ENCODE data around the gene WDR37. TPM values are rescaled to one million over a fixed set of nuclear protein-coding genes. Genes with fewer than 3 reads are reported as not detected.

The WDR37 gene
- total RNA-seq, 1 experiment from 2014 or later: 4.5 TPM

- BruUV-seq (replicated peaks): no TSS peak
- CTCF ChIA-PET: no interaction called here
- no peaks in the 10 kb centered on the region for H3K4me1 ChIP-seq (ENCODE audit: insufficient read depth, low read length)
Observed at GRCh38 chr10:1166101-1166827, 110.1 kb downstream of the WDR37 start.

GRCh38 chr10:1166828-1167275, 110.7 kb downstream of the WDR37 start:
- ChIA-PET POLR2A (ENCODE audit: unreplicated experiment) (no interaction called here), CTCF (no interaction called here)
- no peak overlapping the region for H3K27ac ChIP-seq (ENCODE audit: low read length)
- H3K36me3 ChIP-seq (ENCODE audit: low read depth, low read length): no peaks in the 10 kb centered on the region
- no peak overlapping the region for H2AFZ ChIP-seq (ENCODE audit: low read length)
- TF ChIP-seq CTCF (conservative IDR thresholded peaks at IDR 0.05; ENCODE audit: low read depth, low read length) (no peak), EZH2phosphoT487 (IDR thresholded peaks at IDR 0.05; ENCODE audit: borderline replicate concordance, low read length) (no peak), EZH2 (IDR thresholded peaks at IDR 0.05; ENCODE audit: low read length, unreplicated experiment) (no peak)
- H3K9ac ChIP-seq (ENCODE audit: low read length): no peak overlapping the region
- no peak for DNase-seq
- H3K9me2 ChIP-seq (replicated peaks; ENCODE audit: low read length): no peaks in the 10 kb centered on the region
- no TSS peak for BruUV-seq (replicated peaks)
- H3K27me3 ChIP-seq (ENCODE audit: low read length): peaks cover 10% of the 10 kb centered on the region; the same call in 1 of the 2 replicates
- H3K79me2 ChIP-seq (ENCODE audit: low read length): no peaks in the 10 kb centered on the region
- H4K20me1 ChIP-seq (ENCODE audit: low read length): no peaks in the 10 kb centered on the region
- no peak overlapping the region for H3K4me3 ChIP-seq (ENCODE audit: low read length)
- no peaks in the 10 kb centered on the region for H3K9me3 ChIP-seq (ENCODE audit: low read length)
- H3K4me2 ChIP-seq (ENCODE audit: low read length): no peak overlapping the region
- ATAC-seq: no peak
- intact Hi-C loops (cut with micrococcal nuclease): no loop called here
- H3K4me1 ChIP-seq (ENCODE audit: insufficient read depth, low read length): no peaks in the 10 kb centered on the region
- no peaks in the 10 kb centered on the region for H3F3A ChIP-seq (ENCODE audit: low read length, unreplicated experiment)

More at GRCh38 chr10:1166101-1166827, 110.1 kb downstream of the WDR37 start:
- no peaks in the 10 kb centered on the region for H3K9me3 ChIP-seq (ENCODE audit: low read length)
- no peak overlapping the region for H2AFZ ChIP-seq (ENCODE audit: low read length)
- H3F3A ChIP-seq (ENCODE audit: low read length, unreplicated experiment): no peaks in the 10 kb centered on the region
- intact Hi-C loops (cut with micrococcal nuclease): no loop called here
- DNase-seq (no peak), ATAC-seq (no peak)
- H3K4me2 ChIP-seq (ENCODE audit: low read length): no peak overlapping the region
- no peaks in the 10 kb centered on the region for H3K9me2 ChIP-seq (replicated peaks; ENCODE audit: low read length)
- H3K9ac ChIP-seq (ENCODE audit: low read length): no peak overlapping the region
- peaks cover 10% of the 10 kb centered on the region; the same call in 1 of the 2 replicates for H3K27me3 ChIP-seq (ENCODE audit: low read length)
- no peaks in the 10 kb centered on the region for H3K79me2 ChIP-seq (ENCODE audit: low read length)
- H3K27ac ChIP-seq (ENCODE audit: low read length): no peak overlapping the region
- H3K4me3 ChIP-seq (ENCODE audit: low read length): no peak overlapping the region
- H3K36me3 ChIP-seq (ENCODE audit: low read depth, low read length): no peaks in the 10 kb centered on the region
- H4K20me1 ChIP-seq (ENCODE audit: low read length): no peaks in the 10 kb centered on the region
- POLR2A ChIA-PET (ENCODE audit: unreplicated experiment): no interaction called here
- TF ChIP-seq EZH2phosphoT487 (IDR thresholded peaks at IDR 0.05; ENCODE audit: borderline replicate concordance, low read length) (no peak), CTCF (conservative IDR thresholded peaks at IDR 0.05; ENCODE audit: low read depth, low read length) (no peak), EZH2 (IDR thresholded peaks at IDR 0.05; ENCODE audit: low read length, unreplicated experiment) (no peak)

- Histone ChIP-seq H3F3A (ENCODE audit: low read length, unreplicated experiment) (no peaks in the 10 kb centered on the region), H3K9ac (ENCODE audit: low read length) (no peak overlapping the region), H3K27ac (ENCODE audit: low read length) (no peak overlapping the region), H3K4me2 (ENCODE audit: low read length) (no peak overlapping the region), H3K27me3 (ENCODE audit: low read length) (peaks cover 10% of the 10 kb centered on the region; the same call in 1 of the 2 replicates), H3K4me3 (ENCODE audit: low read length) (no peak overlapping the region), H3K9me2 (replicated peaks; ENCODE audit: low read length) (no peaks in the 10 kb centered on the region), H3K79me2 (ENCODE audit: low read length) (no peaks in the 10 kb centered on the region), H4K20me1 (ENCODE audit: low read length) (no peaks in the 10 kb centered on the region), H3K36me3 (ENCODE audit: low read depth, low read length) (no peaks in the 10 kb centered on the region), H2AFZ (ENCODE audit: low read length) (no peak overlapping the region), H3K4me1 (ENCODE audit: insufficient read depth, low read length) (no peaks in the 10 kb centered on the region), H3K9me3 (ENCODE audit: low read length) (no peaks in the 10 kb centered on the region)
- CTCF ChIA-PET: no interaction called here
- intact Hi-C loops (cut with micrococcal nuclease): no loop called here
- POLR2A ChIA-PET (ENCODE audit: unreplicated experiment): no interaction called here
- no TSS peak for BruUV-seq (replicated peaks)
- no peak for ATAC-seq
- DNase-seq: no peak
- no peak for TF ChIP-seq EZH2phosphoT487 (IDR thresholded peaks at IDR 0.05; ENCODE audit: borderline replicate concordance, low read length)
- no peak for TF ChIP-seq CTCF (conservative IDR thresholded peaks at IDR 0.05; ENCODE audit: low read depth, low read length)
- TF ChIP-seq EZH2 (IDR thresholded peaks at IDR 0.05; ENCODE audit: low read length, unreplicated experiment): no peak
Observed at GRCh38 chr10:1168763-1169162, 112.6 kb downstream of the WDR37 start.
